ENCODE measurements around the gene AP4E1.
"Not testable (repeated sequence)": the region's sequence is repeated elsewhere in the genome, so short reads cannot be mapped to it uniquely, and the experiment has no call there.

AP4E1 gene

GRCh38 chr15:50950745-50951144, 42.3 kb downstream of the AP4E1 start:
- DNase-seq (ENCODE audit: low spot score): not testable (repeated sequence)

- DNase-seq (ENCODE audit: low spot score): no peak
These were observed 44.8 kb downstream of the AP4E1 start for GRCh38 chr15:50953302-50953701.

- DNase-seq (ENCODE audit: low spot score): not testable (repeated sequence)
These were observed 46.4 kb downstream of the AP4E1 start for GRCh38 chr15:50954837-50955236.

DNA sequence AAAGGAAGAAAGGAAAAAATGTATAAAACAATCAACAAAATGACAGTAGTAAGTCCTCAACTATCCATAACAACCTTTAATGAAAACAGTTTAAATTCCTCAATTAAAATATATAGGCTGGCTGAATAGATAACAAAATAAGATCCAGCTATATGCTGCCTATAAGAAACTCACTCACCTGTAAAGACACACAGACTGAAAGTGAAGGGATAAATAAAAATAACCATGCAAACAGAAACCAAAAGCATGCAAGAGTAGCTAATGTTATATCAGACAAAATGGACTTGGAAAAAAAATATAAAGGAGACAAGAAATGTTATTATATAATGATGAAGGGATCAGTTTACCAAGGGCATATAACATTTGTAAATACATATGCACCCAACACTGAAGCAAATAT, 51.2 kb downstream of the AP4E1 start:
- DNase-seq (ENCODE audit: low spot score): no peak

GRCh38 chr15:50964075-50964474, 55.6 kb downstream of the AP4E1 start:
- no peak for DNase-seq (ENCODE audit: low spot score)

GRCh38 chr15:50968353-50968752, 59.9 kb downstream of the AP4E1 start:
- no peak for DNase-seq (ENCODE audit: low spot score)

DNA sequence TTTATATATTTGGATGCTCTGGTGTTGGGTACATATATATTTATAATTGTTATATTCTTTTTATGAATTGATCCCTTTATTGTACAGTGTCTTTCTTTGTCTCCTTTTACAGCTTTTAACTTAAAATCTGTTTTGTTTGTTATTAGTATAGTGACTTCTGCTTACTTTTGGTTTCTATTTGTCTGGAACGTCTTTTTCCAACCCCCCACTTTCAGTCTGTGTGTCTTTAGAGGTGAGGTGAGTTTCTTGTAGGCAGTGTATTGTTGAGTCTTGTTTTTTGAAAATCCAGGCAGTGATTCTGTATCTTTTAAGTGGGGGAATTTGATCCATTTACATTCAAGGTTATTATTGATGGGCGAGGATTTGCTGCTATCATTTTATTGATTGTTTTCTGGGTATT, 62.0 kb downstream of the AP4E1 start:
- no peak for DNase-seq (ENCODE audit: low spot score)

DNA sequence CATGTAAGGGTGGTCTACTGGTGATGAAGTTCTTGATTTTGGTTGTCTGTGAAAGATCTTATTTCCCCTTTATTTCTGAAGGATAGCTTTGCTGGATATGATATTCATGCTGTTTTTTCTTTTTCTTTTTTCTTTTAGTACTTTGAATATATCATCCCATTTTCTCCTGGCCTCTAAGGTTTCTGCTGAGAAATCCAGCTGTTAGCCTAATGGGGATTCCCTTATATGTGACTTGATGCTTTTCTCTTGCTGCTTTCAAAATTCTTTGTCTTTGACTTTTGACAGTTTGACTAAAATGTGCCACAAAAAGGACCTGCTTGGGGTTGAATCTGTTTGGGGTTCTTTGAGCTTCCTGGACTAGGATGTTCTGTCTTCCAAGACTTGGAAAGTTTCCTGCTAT, 62.6 kb downstream of the AP4E1 start:
- DNase-seq (ENCODE audit: low spot score): no peak

GRCh38 chr15:50971542-50971941, 63.1 kb downstream of the AP4E1 start:
- no peak for DNase-seq (ENCODE audit: low spot score)

GRCh38 chr15:50973605-50974004, 65.1 kb downstream of the AP4E1 start:
- no peak for DNase-seq (ENCODE audit: low spot score)

DNA sequence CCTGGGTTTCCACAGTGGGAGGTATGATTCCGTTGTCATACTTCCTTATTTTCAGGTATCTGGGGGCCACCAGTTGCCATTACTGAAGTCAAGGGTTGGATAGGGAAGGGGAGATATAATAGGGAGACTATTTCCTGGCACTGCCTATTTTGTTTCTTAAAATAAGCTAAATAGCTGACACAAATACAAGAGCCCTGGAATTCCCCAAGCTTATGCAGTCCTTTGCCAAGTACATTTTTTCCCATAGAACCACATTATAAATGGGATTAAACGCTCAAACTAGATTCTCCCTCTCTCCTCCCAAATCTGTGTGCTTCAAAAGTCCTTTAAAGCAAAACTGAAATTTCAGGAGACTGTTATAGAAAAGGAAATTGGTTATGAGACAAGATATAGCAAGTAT, 68.7 kb downstream of the AP4E1 start:
- no peak for DNase-seq (ENCODE audit: low spot score)

- DNase-seq (ENCODE audit: low spot score): no peak
These were observed 70.1 kb downstream of the AP4E1 start for GRCh38 chr15:50978580-50978979.

DNA sequence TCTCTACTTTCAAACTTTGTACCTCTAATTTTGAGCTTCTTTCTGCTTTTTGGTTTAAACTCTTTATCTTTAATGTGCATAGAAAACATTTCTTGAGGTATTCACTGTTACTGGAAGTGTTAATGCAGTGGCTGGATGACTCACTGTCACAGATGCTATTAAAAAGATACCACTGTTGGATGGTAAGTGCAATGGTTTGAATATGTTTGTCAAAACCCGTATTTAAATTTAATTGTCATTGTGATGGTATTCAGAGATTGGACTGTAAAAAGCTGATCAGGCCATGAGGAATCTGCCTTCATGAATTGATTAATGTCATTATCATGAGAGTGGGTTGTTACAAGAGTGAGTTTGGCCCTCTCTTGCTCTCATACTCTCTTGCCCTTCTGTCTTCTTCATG, 70.6 kb downstream of the AP4E1 start:
- no peak for DNase-seq (ENCODE audit: low spot score)

- no peak for DNase-seq (ENCODE audit: low spot score)
These were observed 85.1 kb downstream of the AP4E1 start for GRCh38 chr15:50993598-50993997.

DNA sequence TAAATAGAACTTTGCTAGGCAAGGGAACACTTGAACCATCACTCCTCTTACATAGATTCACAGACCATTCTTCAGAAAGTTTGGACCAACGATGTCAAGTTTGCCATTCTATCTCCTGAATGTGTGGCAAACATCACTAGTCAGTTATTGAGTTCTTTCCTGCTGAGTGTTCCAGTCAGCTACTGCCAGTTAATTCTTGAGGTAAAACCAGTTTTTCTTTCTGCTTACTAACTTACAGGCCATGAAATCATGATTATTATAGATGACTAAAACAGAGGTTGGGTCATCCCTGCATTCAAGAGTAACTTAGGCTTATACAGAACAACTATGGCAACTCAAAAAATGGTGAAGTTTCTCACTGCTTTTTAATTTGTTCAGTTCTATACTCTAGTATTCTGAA, 88.2 kb downstream of the AP4E1 start:
- no peak for DNase-seq (ENCODE audit: low spot score)

DNA sequence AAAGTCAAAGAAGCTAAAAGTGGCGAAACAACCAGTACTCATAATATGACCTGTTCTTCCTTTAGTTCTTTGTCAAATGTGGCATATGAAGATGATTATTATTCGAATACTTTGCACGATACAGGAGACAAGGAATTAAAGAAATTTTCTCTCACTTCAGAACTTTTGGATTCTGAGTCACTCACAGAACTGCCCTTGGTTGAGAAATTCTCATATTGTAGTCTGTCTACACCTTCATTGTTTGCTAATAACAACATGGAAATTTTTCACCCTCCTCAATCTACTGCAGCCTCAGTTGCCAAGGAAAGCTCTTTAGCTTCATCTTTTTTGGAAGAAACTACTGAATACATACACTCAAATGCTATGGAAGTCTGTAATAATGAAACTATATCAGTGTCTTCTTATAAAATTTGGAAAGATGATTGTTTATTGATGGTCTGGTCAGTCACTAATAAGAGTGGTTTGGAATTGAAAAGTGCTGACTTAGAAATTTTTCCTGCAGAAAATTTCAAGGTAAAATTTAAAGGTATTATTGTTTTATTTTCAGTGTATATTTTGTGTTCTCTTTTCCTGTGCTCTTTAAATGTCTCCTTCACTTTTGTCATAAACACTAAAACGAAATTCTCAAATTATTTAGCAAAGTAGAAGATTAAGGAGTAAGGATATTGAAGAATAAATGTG, 89.0 kb downstream of the AP4E1 start:
- no peak for DNase-seq (ENCODE audit: low spot score)

DNA sequence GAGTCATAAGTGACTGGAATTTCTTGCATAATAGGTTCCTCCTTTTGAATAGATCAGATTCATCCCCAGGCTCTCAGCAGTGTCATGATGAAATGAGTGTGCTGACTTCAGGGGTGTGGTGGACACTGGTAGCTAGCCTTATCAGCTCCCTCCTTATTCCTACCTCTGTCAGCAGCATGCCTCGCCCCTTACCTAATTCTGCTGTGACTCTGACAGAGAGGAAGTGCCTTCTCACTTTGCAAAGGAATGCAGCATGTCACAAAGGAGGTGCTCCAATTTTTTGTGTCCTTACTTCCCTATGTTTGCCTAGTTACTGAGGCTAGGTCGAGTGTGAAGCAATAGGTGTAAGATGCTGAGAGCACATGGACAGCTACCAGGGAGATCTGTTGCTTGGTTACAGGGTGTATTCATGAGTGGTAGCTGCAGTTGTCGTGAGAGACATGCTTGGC, 95.6 kb downstream of the AP4E1 start:
- DNase-seq (ENCODE audit: low spot score): no peak

GRCh38 chr15:51006336-51006985, 98.0 kb downstream of the AP4E1 start:
- DNase-seq (ENCODE audit: low spot score): no peak

DNA sequence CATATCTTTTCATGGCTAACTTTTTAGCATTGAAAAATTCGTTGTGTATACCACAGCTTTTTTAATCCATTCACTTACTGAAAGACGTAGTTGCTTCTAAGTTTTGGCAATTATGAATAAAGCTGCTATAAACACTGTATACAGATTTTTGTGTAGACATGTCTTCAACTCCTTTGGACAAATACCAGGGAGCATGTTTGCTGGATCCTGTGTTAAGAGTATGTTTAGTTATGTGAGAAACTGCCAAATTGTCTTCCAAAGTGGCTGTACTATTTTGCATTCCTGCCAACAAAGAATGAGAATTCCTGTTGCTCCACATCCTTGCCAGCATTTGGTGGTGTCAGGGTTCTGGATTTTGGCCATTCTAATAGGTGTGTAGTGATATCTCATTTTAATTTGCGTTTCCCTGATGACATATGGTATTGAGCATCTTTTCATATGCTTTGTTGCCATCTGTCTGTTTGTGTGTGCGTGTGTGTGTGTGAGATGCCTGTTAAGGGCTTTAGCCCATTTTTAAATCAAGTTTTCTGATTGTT, 98.7 kb downstream of the AP4E1 start:
- DNase-seq (ENCODE audit: low spot score): no peak

- no peak for DNase-seq (ENCODE audit: low spot score)
These were observed 102.7 kb downstream of the AP4E1 start for GRCh38 chr15:51011212-51011611.

DNA sequence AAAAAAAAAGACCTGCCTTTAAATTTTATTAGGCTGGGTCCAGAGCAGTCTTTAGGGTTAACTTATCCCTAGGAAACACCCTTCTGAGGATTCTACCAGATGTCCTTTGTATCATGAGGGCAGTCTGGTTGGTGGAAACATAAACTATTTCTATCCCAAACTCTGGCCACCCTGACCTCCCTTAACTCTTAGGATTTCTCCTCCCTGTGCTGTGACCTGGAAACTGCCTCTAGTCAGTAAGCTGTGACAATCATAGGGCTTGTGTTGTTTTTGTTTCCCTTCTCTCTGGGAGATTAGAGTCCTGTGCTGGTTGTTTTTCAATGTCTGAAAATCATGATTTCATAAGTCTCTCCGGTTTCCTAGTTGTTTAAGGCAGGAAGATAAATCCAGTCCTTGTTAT, 108.1 kb downstream of the AP4E1 start:
- no peak for DNase-seq (ENCODE audit: low spot score)

GRCh38 chr15:51022206-51022605, 113.7 kb downstream of the AP4E1 start:
- no peak for DNase-seq (ENCODE audit: low spot score)

GRCh38 chr15:51023499-51023898, 115.0 kb downstream of the AP4E1 start:
- no peak for DNase-seq (ENCODE audit: low spot score)
